A549 (cell line): ENCODE measurements around the gene MAP4K2. TPM values are rescaled to one million over a fixed set of nuclear protein-coding genes. Genes with fewer than 3 reads are reported as not detected.
A peak's percentile ranks its signal among the peaks of the same experiment; 100 is the strongest.
"Not testable (repeated sequence)": the region's sequence is repeated elsewhere in the genome, so short reads cannot be mapped to it uniquely, and the experiment has no call there.

ENCODE experiments used
- ATAC-seq, 2 experiments: fragments of 200-7000 bp in 1 of 2; fragments of >200 bp in 1 of 2; cut with Nextera tagmentation in 1 of 2; cut with Tn5 transposase in 1 of 2; 3 replicates each; pipeline versions ENCODE4 v1.8.0 to v1.9.1; 2018 to 2020; ENCODE audit warnings: mild to moderate bottlenecking in 1 of 2, moderate library complexity in 1 of 2
- CTCF ChIA-PET: fragments of 300-600 bp; sonication (Branson Sonifier 250); formaldehyde crosslinking; extraction: SDS; loops from one replicate; lab custom pipeline; 2021; ENCODE audit warnings: antibody characterized with exemption, inconsistent platforms; lab: Yijun Ruan, JAX
- POLR2A ChIA-PET: fragments of 350-600 bp; formaldehyde crosslinking; extraction: SDS; loops from one replicate; lab custom pipeline; 2021; ENCODE audit warnings: antibody characterized with exemption, inconsistent platforms; lab: Yijun Ruan, JAX
- DNase-seq, 2 experiments: peaks; one replicate each; pipeline versions ENCODE4 v3.0.0 to v3.0.0-alpha.2; 2011 to 2016; ENCODE audit warnings: low read depth in 1 of 2, low spot score in 1 of 2
- FAIRE-seq: peaks from 2 replicates; lab custom pipeline; 2011; peaks lifted over from hg19 to GRCh38; lab: Jason Lieb, UNC
- H3K27ac ChIP-seq, 2 experiments: fragments of >200 bp; sonication (Bioruptor Twin); formaldehyde crosslinking; 3 replicates each; pipeline ENCODE4 v1.5.1; 2016 to 2017
- H3K4me1 ChIP-seq: fragments of >200 bp; sonication (Bioruptor Twin); formaldehyde crosslinking; 3 replicates; pipeline ENCODE4 v1.6.1; 2016
- H3K4me2 ChIP-seq: fragments of >200 bp; sonication (Bioruptor Twin); formaldehyde crosslinking; 3 replicates; pipeline ENCODE4 v1.6.1; 2016
- H3K4me3 ChIP-seq: fragments of >200 bp; sonication (Bioruptor Twin); formaldehyde crosslinking; 3 replicates; pipeline ENCODE4 v1.5.1; 2016
- H3K9me3 ChIP-seq: fragments of >200 bp; sonication (Bioruptor Twin); formaldehyde crosslinking; 3 replicates; pipeline ENCODE4 v1.6.1; 2016
- CHD4 ChIP-seq: fragments of 200-600 bp; sonication (generic); IDR thresholded peaks from 2 replicates; pipeline ENCODE4 v1.6.1; 2016; ENCODE audit warnings: antibody characterized with exemption, mild to moderate bottlenecking, borderline replicate concordance
- EHF ChIP-seq: fragments of 250-450 bp; sonication (Bioruptor Pico); IDR thresholded peaks from 2 replicates; pipeline ENCODE4 v1.5.0; 2020; ENCODE audit warnings: mild to moderate bottlenecking
- EHMT2 ChIP-seq: fragments of 200-600 bp; sonication (generic); IDR thresholded peaks from 2 replicates; pipeline ENCODE4 v1.6.1; 2016; ENCODE audit warnings: antibody characterized with exemption, low read depth, mild to moderate bottlenecking, moderate library complexity
- ELK1 ChIP-seq: fragments of 150-350 bp; IDR thresholded peaks from 2 replicates; pipeline ENCODE4 v1.6.1; 2014; ENCODE audit warnings: low read depth, mild to moderate bottlenecking, low read length
- EP300 ChIP-seq, 2 experiments: fragments of >200 bp; sonication (Bioruptor Twin); formaldehyde crosslinking; IDR thresholded peaks; 2 replicates in 1 of 2; 3 replicates in 1 of 2; pipeline ENCODE4 v1.6.1; 2016 to 2017
- FOXS1 ChIP-seq: fragments of 250-450 bp; sonication (Bioruptor Pico); IDR thresholded peaks from 2 replicates; pipeline ENCODE4 v1.5.0; 2020; ENCODE audit warnings: mild to moderate bottlenecking, moderate library complexity
- HES2 ChIP-seq: fragments of >200 bp; sonication (Bioruptor Twin); formaldehyde crosslinking; IDR thresholded peaks from 2 replicates; pipeline ENCODE4 v1.6.1; 2016
- HOXB5 ChIP-seq: fragments of 250-450 bp; sonication (Bioruptor Pico); IDR thresholded peaks from 2 replicates; pipeline ENCODE4 v1.5.0; 2020; ENCODE audit warnings: mild to moderate bottlenecking, moderate library complexity
- JUN ChIP-seq, 2 experiments: fragments of >200 bp; sonication (Bioruptor Twin); formaldehyde crosslinking; IDR thresholded peaks; 2 replicates in 1 of 2; 3 replicates in 1 of 2; pipeline ENCODE4 v1.6.1; 2016 to 2017
- KDM1A ChIP-seq: fragments of 200-600 bp; sonication (generic); IDR thresholded peaks from 2 replicates; pipeline ENCODE4 v1.6.1; 2016; ENCODE audit warnings: low read depth, mild to moderate bottlenecking
- KDM5A ChIP-seq: fragments of 200-600 bp; sonication (generic); IDR thresholded peaks from 2 replicates; pipeline ENCODE4 v1.6.1; 2016; ENCODE audit warnings: antibody characterized with exemption, mild to moderate bottlenecking
- MAZ ChIP-seq: fragments of 150-350 bp; IDR thresholded peaks from 2 replicates; pipeline ENCODE4 v1.6.1; 2014; ENCODE audit warnings: antibody characterized with exemption, low read depth, low read length, borderline replicate concordance
- NR3C1 ChIP-seq: fragments of >200 bp; sonication (Bioruptor Twin); formaldehyde crosslinking; IDR thresholded peaks from 3 replicates; pipeline ENCODE4 v1.6.1; 2017
- RAD21 ChIP-seq, 2 experiments: fragments of >200 bp in 1 of 2; sonication (Bioruptor Twin) in 1 of 2; formaldehyde crosslinking in 1 of 2; IDR thresholded peaks in 1 of 2; conservative IDR thresholded peaks in 1 of 2; 2 replicates in 1 of 2; 3 replicates in 1 of 2; pipeline ENCODE4 v1.6.1; 2012 to 2018; ENCODE audit warnings: inconsistent platforms in 1 of 2
- SMC3 ChIP-seq: fragments of >200 bp; sonication (Bioruptor Twin); formaldehyde crosslinking; IDR thresholded peaks from 3 replicates; pipeline ENCODE4 v1.6.1; 2018; ENCODE audit warnings: inconsistent platforms
- TFCP2L1 ChIP-seq: fragments of 250-450 bp; sonication (Bioruptor Pico); IDR thresholded peaks from 2 replicates; pipeline ENCODE4 v1.5.0; 2021; ENCODE audit warnings: mild to moderate bottlenecking
- ZC3H11A ChIP-seq: fragments of 450-650 bp; IDR thresholded peaks from 2 replicates; pipeline ENCODE4 v1.6.1; 2014; ENCODE audit warnings: antibody characterized with exemption, mild to moderate bottlenecking
- ZFP36 ChIP-seq: fragments of 450-650 bp; IDR thresholded peaks from 2 replicates; pipeline ENCODE4 v1.6.1; 2014; ENCODE audit warnings: borderline replicate concordance; ENCODE audit not compliant: partially characterized antibody
- ZNF302 ChIP-seq: fragments of 250-450 bp; sonication (Bioruptor Pico); IDR thresholded peaks from 2 replicates; pipeline ENCODE4 v1.9.0; 2021; ENCODE audit warnings: inconsistent platforms, mild to moderate bottlenecking, moderate library complexity
- ZSCAN20 ChIP-seq: fragments of 250-450 bp; sonication (Bioruptor Pico); IDR thresholded peaks from 2 replicates; pipeline ENCODE4 v1.8.0; 2022; ENCODE audit warnings: mild to moderate bottlenecking, moderate library complexity
- WGBS: methylation state at CpG from one replicate; pipeline ENCODE4 v1.1.6; 2017; ENCODE audit errors: missing lambda C conversion rate; 5-methylcytosine and 5-hydroxymethylcytosine counted together
- polyA plus RNA-seq, 4 experiments: library from polyadenylated mRNA; depleted of rRNA in 3 of 4; stranded (reverse); fragments of >200 nt; fragmentation: RNase III in 1 of 4; extraction: RNeasy Plus Mini Kit Qiagen cat#74134 plus additional on column Dnase treatment in 1 of 4; gene quantifications; 2 replicates in 3 of 4; 3 replicates in 1 of 4; pipeline ENCODE4 v1.2.3, GENCODE V29; 2011 to 2017
- TF ChIP-seq, protein P1 (sequence below): fragments of >200 bp; sonication (Bioruptor Twin); formaldehyde crosslinking; IDR thresholded peaks from 3 replicates; pipeline ENCODE4 v1.5.1; 2016
- TF ChIP-seq, protein P2 (sequence below): IDR thresholded peaks from 2 replicates; pipeline ENCODE4 v1.6.1; 2012
- TF ChIP-seq, protein P3 (sequence below): fragments of 450-650 bp; IDR thresholded peaks from 2 replicates; pipeline ENCODE4 v1.6.1; 2014; ENCODE audit warnings: antibody characterized with exemption
- TF ChIP-seq, protein P4 (sequence below): IDR thresholded peaks from 2 replicates; pipeline ENCODE4 v1.6.1; 2012

Gene MAP4K2
- polyA plus RNA-seq, 2 of the 4 experiments (the other 2 are of a cell fraction) = 9.4 to 9.9 TPM

GRCh38 chr11:64848214-64848825 lies 45.3 kb upstream of the MAP4K2 start:
- DNase-seq (no peak), FAIRE-seq (no peak), ATAC-seq (no peak)
- peak overlapping the region; percentile 9 to 92; a peak in 4 of 6 replicates for H3K27ac ChIP-seq
- peaks cover 74% of the 10 kb centered on the region for H3K4me1 ChIP-seq
- H3K4me3 ChIP-seq = no peak overlapping the region
- H3K9me3 ChIP-seq = no peaks in the 10 kb centered on the region
- CTCF ChIA-PET = interaction anchor here (0.6 to 39.4 kb wide), 29 partner anchors 9 to 660 kb away, joined by 3 to 1607 read pairs (median 4); partner anchors contain the start of genes ARL2, BATF2, EHD1 and RASGRP2
- POLR2A ChIA-PET = interaction anchor here (0.7 to 1.7 kb wide), 7 partner anchors 29 to 159 kb away, joined by 3 to 7 read pairs (median 3); partner anchors contain the start of genes BATF2 and EHD1
- 0 out of 3 replicates have a peak overlapping the region, but pooled peaks have one; percentile 4 for H3K4me2 ChIP-seq
- TF ChIP-seq, protein P1, sequence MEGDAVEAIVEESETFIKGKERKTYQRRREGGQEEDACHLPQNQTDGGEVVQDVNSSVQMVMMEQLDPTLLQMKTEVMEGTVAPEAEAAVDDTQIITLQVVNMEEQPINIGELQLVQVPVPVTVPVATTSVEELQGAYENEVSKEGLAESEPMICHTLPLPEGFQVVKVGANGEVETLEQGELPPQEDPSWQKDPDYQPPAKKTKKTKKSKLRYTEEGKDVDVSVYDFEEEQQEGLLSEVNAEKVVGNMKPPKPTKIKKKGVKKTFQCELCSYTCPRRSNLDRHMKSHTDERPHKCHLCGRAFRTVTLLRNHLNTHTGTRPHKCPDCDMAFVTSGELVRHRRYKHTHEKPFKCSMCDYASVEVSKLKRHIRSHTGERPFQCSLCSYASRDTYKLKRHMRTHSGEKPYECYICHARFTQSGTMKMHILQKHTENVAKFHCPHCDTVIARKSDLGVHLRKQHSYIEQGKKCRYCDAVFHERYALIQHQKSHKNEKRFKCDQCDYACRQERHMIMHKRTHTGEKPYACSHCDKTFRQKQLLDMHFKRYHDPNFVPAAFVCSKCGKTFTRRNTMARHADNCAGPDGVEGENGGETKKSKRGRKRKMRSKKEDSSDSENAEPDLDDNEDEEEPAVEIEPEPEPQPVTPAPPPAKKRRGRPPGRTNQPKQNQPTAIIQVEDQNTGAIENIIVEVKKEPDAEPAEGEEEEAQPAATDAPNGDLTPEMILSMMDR = no peak
- TF ChIP-seq HOXB5 (CRISPR knock-in tag) (no peak), EP300 (IDR thresholded peaks at IDR 0.05) (no peak), CHD4 (no peak), MAZ (no peak), JUN (IDR thresholded peaks at IDR 0.05) (no peak), ZC3H11A (no peak), KDM5A (no peak), FOXS1 (CRISPR knock-in tag) (no peak), EHF (CRISPR knock-in tag) (no peak), HES2 (no peak), TFCP2L1 (CRISPR knock-in tag) (no peak), NR3C1 (no peak)
- TF ChIP-seq, protein P2, sequence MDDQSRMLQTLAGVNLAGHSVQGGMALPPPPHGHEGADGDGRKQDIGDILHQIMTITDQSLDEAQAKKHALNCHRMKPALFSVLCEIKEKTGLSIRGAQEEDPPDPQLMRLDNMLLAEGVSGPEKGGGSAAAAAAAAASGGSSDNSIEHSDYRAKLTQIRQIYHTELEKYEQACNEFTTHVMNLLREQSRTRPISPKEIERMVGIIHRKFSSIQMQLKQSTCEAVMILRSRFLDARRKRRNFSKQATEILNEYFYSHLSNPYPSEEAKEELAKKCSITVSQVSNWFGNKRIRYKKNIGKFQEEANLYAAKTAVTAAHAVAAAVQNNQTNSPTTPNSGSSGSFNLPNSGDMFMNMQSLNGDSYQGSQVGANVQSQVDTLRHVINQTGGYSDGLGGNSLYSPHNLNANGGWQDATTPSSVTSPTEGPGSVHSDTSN = no peak
- 83% methylated on average over 6 of the region's 6 CpGs for WGBS

DNA sequence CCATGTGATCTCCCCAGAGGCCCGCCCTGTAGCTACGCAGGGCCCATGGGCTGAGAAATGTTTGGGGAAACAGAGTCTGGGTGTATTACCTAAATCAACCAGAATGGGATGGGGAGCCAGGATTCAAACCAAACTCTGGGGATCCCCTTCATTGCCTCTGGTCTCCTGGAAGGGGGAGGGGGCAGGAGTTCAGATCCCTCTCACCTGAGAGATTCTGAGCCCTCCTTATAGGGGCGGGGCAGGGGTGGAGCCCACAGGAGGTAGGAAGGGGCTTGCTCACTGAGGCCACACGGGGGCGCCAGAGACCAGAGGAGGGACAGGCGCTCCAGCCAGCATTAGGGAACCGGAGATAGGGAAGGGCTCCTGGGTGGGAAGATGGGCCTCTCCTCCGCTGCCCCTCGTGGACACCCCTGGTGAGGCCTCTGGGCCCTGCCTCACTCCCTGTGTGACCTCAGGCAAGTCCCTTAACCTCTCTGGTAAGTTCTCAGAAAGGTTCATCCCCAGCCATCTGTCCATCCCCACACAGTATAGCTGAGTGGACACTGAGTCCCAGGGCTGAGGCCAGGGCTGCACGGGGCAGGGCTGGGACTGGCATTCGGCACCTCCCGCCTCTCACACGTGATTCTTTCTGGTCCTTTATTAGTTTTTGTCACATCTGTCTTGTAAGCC lies 44.1 kb upstream of the MAP4K2 start:
- CTCF ChIA-PET = interaction anchor here (0.6 to 39.4 kb wide), 40 partner anchors 8 to 271 kb away, joined by 3 to 1607 read pairs (median 4); partner anchors contain the start of genes ARL2, BATF2, EHD1 and MEN1
- peak; percentile 69 to 86 for ATAC-seq
- Histone ChIP-seq H3K9me3 (no peaks in the 10 kb centered on the region), H3K27ac (peak overlapping the region; percentile 57 to 92), H3K4me2 (peak overlapping the region; percentile 11), H3K4me1 (peaks cover 74% of the 10 kb centered on the region), H3K4me3 (no peak overlapping the region)
- no peak for FAIRE-seq
- POLR2A ChIA-PET = interaction anchor here (0.6 to 1.7 kb wide), 4 partner anchors 33 to 160 kb away, joined by 3 to 4 read pairs (median 4); no protein-coding TSS in a partner anchor
- WGBS = 29% methylated on average over 12 of the region's 13 CpGs
- TF ChIP-seq, protein P3, sequence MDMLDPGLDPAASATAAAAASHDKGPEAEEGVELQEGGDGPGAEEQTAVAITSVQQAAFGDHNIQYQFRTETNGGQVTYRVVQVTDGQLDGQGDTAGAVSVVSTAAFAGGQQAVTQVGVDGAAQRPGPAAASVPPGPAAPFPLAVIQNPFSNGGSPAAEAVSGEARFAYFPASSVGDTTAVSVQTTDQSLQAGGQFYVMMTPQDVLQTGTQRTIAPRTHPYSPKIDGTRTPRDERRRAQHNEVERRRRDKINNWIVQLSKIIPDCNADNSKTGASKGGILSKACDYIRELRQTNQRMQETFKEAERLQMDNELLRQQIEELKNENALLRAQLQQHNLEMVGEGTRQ = no peak
- TF ChIP-seq, protein P4, sequence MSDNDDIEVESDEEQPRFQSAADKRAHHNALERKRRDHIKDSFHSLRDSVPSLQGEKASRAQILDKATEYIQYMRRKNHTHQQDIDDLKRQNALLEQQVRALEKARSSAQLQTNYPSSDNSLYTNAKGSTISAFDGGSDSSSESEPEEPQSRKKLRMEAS = peak; percentile 64
- TF ChIP-seq JUN (IDR thresholded peaks at IDR 0.05) = 0 out of 5 replicates have a peak, but pooled peaks of 1 of the 2 experiments have one; percentile 31
- TF ChIP-seq KDM1A = no peak
- TF ChIP-seq EHMT2 = no peak
- TF ChIP-seq SMC3 = peak; percentile 93
- peak; percentile 99 for TF ChIP-seq RAD21 (conservative IDR thresholded peaks at IDR 0.05 in 1 of 2, IDR thresholded peaks at IDR 0.05 in 1 of 2)
- TF ChIP-seq, protein P1 = peak; percentile 98
- TF ChIP-seq ZFP36 = peak; percentile 93
- TF ChIP-seq MAZ = peak; percentile 39; the same call in 1 of the 2 replicates
- TF ChIP-seq ELK1 = no peak
- TF ChIP-seq ZNF302 (CRISPR knock-in tag) = no peak
- no peak for TF ChIP-seq ZSCAN20 (CRISPR knock-in tag)
- TF ChIP-seq EHF (CRISPR knock-in tag) = no peak
- TF ChIP-seq, all 56 proteins: peak for 7
- DNase-seq = peak; percentile 93 to 95

GRCh38 chr11:64845776-64846129 lies 42.7 kb upstream of the MAP4K2 start:
- FAIRE-seq, H3K27ac ChIP-seq, H3K9me3 ChIP-seq, POLR2A ChIA-PET, DNase-seq, H3K4me2 ChIP-seq, ATAC-seq, H3K4me3 ChIP-seq: not testable (repeated sequence)
- peaks cover 64% of the 10 kb centered on the region for H3K4me1 ChIP-seq
- WGBS = 93% methylated on average over 8 of the region's 8 CpGs
- CTCF ChIA-PET = interaction anchor here (1.2 to 39.4 kb wide), 14 partner anchors 11 to 181 kb away, joined by 3 to 1607 read pairs (median 12); partner anchors contain the start of genes ARL2, EHD1, MEN1 and SNX15
